SIG-M5 treated with dmso at 0.1 percent for 504 hours (cell line): ENCODE data around the gene CRYBG1.
A peak's percentile ranks its signal among the peaks of the same experiment; 100 is the strongest.
"Not testable (repeated sequence)": the region's sequence is repeated elsewhere in the genome, so short reads cannot be mapped to it uniquely, and the experiment has no call there.

ENCODE experiments used
- DNase-seq: peaks from one replicate; lab custom pipeline; 2025; ENCODE audit not compliant: unreplicated experiment; lab: John Stamatoyannopoulos, UW

Gene CRYBG1

DNA sequence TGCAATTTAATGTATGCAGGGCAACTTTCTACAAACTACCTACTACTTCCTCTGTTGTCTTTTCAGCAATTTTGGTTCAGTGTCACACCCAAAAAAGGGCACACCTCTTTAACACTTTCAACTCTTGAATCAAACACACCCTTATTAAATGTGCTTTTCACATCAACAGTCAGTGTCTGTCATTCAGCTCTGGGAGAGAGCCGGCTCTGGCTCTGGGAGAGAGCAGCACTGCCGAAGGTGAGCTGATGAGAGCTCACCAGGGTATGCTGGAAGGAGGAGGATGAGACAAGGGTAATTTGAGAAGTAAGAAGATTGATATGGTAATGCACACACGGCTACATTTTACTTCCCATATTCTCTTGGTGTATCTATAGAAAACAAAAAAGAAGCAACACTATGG is 134.5 kb downstream of the CRYBG1 start:
- no peak for DNase-seq

DNA sequence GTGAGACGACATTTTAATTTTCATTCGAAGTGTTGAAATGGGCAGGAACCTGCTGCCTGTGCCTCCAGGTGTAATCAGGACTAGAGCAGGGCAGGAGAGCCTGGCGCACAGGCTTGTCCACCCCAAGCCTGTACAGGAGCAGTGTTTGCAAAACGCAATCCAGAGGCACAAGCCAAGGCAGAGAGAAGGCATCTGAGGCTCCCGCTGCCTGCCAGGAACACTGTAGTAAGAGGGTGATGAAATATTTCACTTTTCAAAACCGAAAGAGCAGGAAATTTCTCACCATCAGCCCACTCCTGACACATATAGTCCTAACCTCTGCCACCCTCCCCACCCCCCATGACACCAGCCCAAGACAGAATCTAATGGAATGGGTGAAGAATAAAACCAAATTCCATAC is 136.3 kb downstream of the CRYBG1 start:
- DNase-seq: no peak

DNA sequence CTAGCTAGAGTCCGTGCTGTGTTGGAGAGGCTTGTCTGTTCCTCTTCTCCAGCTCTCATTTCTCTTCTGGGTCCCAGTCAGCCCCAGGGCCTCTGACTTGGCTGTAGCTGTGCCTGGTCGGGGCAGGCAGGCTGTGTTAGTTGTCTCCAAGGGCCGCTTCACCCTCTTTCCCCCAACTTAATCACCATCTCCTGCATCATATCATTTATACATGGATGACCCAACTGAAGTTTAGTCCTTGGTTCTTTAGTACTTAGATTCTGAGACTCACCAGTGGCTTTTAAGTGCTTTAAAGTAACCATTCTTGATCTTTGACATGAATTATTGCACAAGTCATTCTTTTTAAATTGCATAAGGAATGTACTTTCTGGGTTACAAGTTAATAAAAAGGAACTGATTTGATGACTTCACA is 141.4 kb downstream of the CRYBG1 start:
- DNase-seq: no peak

DNA sequence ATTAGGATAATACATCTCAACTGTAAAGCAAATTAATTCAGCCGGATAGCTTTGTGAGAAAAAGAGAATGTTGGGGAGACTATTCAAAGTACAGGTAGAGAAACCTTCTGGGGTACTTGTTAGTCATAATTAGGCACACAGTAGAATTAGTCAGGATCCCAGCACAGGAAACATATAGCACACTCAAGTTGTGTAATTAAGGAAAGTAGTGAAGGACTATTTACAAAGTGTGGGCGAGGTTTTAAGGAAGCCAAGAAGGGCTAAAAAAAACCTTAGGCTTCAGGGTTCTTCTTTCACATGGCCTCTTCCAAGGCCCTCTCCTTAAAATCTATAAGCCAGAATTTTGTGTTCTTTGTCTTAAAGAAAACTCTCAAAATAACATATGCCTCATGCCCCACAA is 142.0 kb downstream of the CRYBG1 start:
- peak; percentile 41 for DNase-seq

DNA sequence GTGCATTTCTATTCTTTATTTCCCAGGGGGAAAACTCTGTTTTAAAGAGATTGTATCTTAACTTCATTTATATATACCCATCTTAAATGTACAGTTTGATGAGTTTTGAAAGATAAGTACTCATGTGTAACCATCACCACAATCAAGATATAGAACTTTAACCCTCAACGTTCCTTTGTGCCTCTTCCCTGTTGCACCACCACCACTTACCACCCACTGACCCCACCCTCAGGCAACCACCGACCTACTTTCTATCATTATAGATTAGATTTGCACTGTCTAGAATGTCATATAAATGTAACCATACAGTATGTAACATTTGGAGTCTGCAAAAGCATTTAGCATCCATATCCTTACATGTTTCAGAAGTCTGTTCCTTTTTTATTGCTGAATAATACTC is 147.8 kb downstream of the CRYBG1 start:
- no peak for DNase-seq

DNA sequence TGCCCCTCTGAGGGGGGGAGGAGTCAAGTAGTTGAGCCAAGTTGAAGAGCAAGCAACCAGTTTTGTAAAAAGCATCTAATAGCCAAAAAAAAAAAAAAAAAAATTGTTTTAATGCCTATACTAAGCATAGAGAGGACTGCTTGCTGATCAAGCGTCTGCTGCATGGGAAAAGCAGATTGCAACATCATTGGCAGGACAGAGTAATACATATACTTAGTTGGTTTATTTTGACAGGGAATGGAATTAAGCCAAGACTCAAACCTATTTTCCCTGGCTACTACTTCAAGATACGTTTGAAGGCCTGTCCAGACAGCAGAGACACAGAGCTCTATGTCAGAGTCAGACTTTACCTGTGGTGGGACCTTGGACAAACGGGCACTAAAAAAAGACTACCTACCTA is 148.3 kb downstream of the CRYBG1 start:
- DNase-seq: no peak

DNA sequence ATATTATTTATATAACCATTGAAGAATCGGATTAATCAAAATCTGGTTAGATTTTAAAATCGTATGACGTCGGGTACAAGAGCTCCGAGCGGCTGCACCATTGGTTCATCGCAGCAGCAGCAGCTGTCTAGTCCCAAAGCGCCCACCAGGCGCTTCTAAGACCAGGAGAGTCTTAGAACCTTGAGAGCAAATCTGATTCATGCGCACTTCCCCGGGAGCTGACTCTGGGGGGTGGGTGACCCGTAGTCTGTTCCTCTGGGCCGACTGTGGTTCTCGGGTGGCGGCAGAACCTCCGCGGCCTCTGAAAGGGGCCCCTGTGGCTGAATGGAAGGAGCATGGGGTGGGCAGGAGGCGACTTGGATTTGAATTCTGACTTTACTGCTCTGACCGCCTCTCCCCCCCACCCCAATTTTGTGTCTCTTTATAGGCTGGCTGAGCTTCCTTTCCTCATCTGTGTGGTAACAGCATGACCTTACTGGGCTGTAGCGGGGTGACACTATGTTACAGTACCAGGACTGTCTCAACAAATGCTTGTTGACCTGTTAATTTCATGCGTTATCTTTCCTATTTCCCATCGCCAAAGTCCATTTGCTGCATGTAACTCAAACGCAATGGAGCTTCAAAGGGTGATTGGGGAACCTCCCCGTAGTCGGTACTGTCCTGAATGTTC is 149.0 kb downstream of the CRYBG1 start:
- no peak for DNase-seq

DNA sequence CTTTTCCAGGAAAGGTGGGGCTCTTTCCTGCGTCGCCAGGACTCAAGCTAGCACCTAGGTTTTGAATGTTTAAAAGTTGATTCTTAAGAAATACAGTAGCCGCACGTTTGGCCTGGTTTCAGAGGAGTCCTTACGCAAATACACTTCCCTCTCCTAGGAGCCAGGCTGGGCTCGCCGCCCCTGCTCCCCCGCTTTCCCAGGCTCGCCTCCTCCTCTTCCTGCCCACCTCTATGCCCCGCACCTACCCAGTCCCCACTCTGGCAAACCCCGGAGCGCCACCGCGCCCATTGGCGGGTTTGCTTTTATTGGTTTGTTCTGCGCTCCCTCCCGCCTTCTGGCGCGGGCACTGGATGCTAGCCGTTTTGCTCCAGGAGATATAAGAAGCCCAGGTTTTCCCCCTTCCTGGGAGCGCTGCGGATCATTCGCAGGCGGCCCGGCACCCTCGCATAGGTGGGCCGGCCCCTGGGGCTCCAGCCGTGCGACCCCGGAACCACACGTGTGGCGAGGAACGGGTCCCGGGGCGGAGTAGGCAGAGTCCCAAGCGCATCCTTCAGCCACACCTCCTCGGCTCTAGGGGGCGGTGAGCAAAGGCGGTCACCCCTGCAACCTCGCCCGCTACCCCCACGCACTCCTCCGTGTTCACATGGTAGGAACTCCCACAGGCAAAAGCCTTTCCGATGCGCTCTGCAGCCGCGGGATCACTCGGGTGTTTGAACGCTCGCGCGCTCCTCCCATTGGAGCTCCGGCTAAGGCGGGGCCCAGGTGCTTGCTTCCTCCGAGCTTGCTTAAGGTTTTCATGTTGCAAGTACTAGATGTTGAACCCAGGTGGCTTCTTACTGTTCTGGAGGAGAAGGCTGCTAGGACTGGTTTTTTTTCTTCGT is 149.8 kb downstream of the CRYBG1 start:
- DNase-seq: peak; percentile 84

DNA sequence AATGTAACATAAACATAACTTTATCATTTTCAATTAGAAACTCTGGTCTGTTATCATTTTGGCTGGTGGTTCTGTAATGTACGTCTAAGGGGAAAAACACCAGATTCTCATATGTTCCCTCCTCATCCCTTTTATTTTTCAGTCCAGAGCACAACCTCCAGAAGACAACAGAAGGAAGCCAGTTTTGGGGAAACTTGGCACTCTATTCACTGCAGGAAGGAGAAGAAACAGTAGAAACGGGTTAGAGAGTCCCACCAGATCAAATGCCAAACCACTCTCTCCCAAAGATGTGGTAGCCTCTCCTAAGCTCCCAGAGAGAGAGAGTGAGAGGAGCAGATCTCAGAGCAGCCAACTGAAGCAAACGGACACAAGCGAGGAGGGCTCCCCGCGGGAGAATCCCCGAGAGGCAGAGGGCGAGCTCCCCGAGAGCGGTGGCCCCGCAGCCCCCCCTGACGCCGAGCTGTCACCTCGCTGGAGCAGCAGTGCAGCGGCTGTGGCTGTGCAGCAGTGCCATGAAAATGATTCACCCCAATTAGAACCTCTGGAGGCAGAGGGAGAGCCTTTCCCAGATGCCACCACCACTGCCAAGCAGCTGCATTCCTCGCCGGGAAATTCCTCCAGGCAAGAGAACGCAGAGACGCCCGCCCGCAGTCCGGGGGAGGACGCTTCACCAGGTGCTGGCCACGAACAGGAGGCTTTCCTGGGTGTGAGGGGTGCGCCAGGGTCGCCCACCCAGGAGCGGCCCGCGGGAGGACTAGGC is 151.0 kb downstream of the CRYBG1 start:
- no peak for DNase-seq

DNA sequence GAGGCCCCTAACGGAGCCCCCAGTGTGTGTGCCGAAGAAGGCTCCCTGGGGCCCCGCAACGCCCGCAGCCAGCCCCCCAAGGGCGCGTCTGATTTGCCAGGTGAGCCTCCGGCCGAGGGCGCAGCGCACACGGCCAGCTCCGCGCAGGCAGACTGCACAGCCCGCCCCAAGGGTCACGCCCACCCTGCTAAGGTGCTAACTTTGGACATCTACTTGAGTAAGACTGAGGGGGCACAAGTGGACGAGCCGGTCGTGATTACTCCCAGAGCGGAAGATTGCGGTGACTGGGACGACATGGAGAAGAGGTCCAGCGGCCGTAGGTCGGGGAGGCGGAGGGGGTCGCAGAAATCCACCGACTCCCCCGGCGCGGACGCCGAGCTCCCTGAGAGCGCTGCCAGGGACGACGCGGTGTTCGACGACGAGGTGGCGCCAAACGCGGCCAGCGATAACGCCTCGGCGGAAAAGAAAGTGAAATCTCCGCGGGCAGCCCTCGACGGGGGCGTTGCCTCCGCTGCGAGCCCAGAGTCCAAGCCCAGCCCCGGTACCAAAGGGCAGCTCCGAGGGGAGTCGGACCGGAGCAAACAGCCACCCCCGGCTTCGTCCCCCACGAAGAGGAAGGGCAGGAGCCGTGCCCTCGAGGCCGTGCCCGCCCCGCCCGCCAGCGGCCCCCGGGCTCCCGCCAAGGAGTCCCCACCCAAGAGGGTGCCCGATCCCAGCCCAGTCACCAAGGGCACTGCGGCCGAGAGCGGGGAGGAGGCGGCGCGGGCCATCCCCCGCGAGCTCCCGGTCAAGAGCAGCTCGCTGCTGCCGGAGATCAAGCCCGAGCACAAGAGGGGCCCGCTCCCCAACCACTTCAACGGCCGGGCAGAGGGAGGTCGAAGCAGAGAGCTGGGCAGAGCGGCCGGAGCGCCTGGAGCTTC is 151.8 kb downstream of the CRYBG1 start:
- no peak for DNase-seq

DNA sequence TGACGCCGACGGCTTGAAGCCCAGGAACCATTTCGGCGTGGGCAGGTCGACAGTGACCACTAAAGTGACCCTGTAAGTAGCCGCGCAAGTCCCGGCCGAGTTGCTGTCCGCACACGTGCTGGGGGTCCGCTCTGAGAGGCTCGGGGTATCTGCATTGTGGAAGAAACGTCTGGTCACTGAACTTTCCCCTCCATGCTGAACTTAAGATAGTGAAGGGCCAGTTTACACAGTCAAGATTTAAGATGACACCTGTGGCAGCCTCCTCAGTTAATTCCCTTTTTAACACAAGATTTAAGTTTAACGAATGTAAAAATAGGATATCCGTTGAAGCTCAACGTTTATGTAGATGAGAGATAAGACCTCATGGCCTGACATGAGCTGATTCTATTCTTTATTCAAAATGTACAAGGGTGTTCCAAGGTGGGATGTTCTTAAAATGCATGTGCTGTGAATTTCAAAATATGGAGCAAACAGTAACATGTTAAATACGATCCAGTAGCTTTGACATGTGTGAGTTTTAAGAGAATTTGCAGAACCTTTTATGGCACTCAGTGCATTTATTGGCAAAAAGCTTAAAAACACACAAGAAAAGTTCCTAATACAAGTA is 152.6 kb downstream of the CRYBG1 start:
- DNase-seq: no peak

DNA sequence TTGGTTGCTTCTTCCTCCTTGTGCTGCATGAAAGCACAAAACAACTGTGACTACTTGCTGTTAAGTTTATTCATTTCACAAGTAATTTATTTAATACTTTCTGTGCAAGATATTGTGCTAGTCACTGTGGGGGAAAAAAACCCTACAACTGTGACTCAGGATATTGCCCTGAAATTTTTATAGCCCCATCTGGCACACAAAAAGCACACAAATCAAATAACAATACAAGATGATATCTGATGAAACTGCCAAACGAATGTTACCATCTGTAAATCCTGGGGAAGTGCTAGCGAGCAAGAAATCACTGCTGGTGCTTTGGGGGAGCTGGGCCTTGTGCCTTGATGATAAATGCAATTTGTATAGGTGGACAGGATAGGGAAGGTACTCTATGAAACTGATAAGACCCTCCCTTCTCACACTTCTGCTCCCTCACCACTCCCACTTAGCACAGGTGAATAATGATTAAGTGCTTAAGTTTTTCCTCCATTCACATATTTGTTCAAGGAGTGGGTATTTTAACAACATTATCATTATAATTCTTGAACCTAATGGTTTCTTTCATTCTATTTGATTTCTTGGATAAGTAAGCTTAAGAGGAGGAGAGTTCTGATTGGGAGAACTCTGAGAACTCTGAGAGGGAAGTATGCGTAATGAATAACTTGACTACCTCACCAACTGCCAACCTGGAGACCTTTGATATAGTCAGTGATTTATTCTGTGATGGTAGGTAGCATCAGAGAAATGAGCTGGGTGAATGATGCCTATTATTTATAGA is 153.5 kb downstream of the CRYBG1 start:
- DNase-seq: no peak

DNA sequence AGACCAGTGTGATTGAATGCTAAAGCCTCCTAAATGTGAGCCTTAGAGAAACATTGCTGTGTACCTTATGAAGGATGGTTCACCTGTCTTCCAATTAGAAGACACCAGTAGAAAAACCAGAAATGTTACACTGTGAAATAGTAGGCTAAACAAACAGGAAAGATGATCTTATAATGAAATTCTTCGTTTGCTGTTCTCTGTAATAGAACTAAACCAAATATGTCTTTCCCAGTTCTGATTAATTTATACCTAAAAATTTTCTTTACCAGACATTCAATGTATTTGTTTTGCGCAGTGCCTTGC is 154.0 kb downstream of the CRYBG1 start:
- no peak for DNase-seq

DNA sequence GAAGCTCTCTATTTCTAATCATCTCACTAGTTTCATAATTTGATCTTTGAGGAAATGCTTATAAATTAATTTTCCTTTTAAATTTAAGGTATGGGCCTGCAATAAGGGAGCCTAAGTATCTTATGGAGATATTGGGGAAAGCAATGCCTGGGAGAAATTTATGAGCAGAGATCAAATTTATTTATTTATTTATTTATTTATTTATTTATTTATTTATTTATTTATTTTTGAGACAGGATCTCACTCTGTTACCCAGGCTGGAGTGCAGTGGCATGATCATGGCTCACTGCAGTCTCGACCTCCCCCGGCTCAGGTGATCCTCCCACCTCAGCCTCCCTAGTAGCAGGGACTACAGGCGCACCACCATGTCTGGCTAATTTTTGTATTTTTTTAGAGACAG is 155.1 kb downstream of the CRYBG1 start:
- not testable (repeated sequence) for DNase-seq

DNA sequence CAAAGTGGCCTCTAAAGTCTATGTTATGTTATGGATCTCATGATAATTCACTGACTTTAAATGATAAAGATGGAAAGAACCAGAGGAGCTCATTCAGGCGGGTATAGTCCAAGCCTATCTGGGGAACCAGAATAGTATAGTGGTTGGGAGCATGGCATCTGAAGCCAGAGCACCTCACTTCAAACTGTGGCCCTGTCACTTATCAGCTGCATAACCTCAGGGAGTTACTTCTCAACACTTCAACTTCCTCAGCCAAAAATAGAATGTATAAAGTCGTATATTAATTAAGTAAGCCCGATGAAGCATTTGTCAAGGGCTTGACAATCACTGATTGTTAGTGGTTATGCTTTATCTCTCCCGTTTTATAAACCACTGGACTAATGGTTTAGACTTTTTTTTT is 156.1 kb downstream of the CRYBG1 start:
- DNase-seq: peak; percentile 21

DNA sequence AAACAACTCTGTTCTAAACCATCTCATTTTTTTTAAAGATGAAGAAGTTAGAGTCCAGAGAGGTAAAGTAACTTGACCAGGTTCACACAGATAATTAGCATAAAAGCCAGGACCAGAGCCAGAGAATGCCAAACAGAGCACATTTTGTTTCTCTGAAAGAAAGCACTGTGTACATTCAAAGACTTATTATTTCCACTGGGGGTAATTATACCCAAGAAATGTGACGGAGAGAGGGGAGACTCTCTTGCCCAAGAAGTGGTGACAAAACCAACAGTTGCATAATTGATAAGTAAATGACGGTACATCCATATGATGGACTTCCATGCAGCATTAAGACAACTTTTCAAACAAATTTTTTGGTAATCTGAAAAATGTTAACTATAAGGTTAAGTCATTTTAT is 157.2 kb downstream of the CRYBG1 start:
- DNase-seq: peak; percentile 80

DNA sequence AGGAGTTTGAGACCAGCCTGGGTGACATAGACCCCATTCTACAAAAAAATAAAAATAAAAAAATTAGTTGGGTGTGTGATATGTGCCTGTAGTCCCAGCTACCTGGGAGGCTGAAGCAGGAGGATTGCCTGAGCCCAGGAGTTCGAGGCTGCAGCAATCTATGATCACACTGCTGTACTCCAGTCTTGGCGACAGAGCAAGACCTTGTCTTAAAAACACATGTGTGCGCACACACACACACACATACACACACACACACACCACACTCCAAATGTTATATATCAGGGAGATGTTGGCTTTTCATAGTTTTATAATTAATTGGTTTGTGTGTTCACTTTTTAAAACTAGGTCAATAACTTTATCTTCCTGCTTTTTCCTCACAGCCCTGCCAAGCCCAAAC is 158.2 kb downstream of the CRYBG1 start:
- no peak for DNase-seq

DNA sequence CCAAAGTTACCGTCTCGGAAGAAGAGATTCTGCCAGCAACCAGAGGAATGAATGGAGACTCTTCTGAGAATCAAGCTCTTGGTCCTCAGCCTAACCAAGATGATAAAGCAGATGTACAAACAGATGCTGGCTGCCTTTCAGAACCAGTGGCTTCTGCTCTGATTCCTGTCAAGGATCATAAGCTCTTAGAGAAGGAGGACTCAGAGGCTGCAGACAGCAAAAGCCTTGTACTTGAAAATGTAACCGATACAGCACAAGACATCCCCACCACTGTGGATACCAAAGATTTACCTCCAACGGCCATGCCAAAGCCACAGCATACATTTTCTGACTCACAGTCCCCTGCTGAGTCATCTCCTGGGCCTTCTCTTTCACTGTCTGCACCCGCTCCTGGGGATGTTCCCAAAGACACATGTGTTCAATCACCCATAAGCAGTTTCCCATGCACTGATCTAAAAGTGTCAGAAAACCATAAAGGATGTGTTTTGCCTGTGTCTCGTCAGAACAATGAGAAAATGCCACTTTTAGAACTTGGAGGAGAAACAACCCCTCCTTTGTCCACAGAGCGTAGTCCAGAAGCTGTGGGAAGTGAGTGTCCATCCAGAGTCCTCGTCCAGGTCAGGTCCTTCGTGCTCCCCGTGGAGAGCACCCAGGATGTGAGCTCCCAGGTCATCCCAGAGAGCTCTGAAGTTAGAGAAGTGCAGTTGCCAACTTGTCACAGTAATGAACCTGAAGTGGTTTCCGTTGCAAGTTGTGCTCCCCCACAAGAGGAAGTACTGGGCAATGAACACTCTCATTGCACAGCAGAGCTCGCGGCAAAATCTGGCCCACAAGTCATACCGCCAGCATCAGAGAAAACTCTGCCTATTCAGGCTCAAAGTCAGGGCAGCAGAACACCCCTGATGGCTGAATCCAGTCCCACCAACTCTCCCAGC is 159.2 kb downstream of the CRYBG1 start:
- DNase-seq: peak; percentile 87
